GM21723 (cell line): ENCODE measurements around the gene KMT5C.
"Not testable (repeated sequence)": the region's sequence is repeated elsewhere in the genome, so short reads cannot be mapped to it uniquely, and the experiment has no call there.

ENCODE experiments used
- ATAC-seq: cut with Tn5 transposase; IDR thresholded peaks from one replicate; pipeline ENCODE4 v1.9.1; 2021; ENCODE audit warnings: mild to moderate bottlenecking, moderate library complexity; ENCODE audit not compliant: unreplicated experiment

Gene KMT5C

GRCh38 chr19:55315956-55316525, 23.6 kb upstream of the KMT5C start:
- ATAC-seq, result no peak

DNA sequence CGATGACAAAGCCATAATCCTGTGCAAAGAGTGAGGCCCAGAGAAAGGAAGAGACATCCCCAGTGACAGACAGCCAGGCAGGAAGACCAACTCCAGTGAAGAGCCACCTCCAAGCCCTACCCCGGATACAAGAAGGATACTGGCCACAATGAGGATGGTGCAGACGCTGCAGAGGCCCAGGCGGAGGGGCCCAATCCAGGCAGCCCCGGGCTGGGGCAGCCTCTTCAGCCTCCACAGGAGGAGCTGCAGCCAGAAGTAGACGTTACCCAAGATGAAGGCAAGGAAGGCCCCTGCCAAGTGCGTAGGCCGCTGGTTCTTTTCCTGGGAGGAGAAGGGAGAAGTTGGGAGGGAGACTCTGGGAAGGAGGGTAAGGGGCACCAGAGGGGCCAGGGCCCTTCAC, 23.0 kb upstream of the KMT5C start:
- ATAC-seq, result no peak

- no peak for ATAC-seq
Observed at GRCh38 chr19:55319785-55320184, 19.9 kb upstream of the KMT5C start.

DNA sequence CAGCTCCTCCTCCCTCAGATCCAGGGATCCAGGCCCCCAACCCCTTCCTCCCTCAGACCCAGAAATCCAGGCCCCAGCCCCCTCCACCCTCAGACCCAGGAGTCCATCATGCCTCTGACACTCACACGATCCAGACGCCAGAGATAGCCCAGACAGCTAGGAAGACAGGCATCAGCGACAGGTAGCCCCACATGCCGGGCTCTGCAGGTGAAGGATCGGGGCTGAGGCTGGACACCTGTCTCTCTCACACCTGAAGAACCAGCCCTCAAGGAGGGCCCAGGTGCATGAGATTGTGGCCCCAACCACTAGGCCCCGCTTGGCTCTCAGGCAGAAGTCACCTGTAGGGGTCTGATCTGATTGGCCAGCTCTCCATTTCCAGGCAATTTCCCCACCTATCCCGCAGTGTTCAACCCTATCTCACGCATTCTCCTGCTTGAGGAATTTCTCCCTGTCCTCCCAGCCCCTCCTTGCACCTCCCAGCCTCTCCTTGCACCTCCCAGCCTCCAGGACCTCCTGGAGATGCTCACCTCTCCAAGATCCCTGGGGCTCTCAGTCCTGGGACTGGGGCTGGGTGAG, 18.7 kb upstream of the KMT5C start:
- no peak for ATAC-seq

- no peak for ATAC-seq
Observed at GRCh38 chr19:55321466-55322137, 18.1 kb upstream of the KMT5C start.

GRCh38 chr19:55322204-55322885, 17.3 kb upstream of the KMT5C start:
- ATAC-seq, result no peak

DNA sequence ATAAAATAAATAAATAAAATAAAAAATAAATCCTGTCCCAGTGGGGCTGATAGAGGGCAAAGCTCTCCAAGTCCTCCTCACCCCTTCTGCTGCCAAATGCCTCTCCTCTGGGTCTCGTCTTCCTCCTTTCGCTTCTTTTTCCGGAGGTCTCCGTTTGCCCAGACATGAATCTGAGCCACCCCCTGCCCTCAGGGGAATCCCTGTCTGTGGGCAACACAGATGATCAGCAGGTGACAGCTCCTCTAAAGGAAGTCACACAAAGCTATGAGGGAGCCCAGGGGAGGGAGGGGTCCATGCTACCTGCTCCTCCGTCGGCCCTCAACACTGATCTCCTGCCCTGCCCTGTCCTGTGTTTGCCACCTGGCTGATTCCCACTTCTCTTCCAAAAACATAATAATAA, 15.0 kb upstream of the KMT5C start:
- ATAC-seq, result no peak

GRCh38 chr19:55325172-55325571, 14.5 kb upstream of the KMT5C start, which contains the start of gene TMEM150B:
TSS of gene TMEM150B (minus strand) at chr19:55325341. CDS start at chr19:55321036, 4,305 bp downstream.
- no peak for ATAC-seq

GRCh38 chr19:55328774-55329318, 10.8 kb upstream of the KMT5C start:
- ATAC-seq, result not testable (repeated sequence)

DNA sequence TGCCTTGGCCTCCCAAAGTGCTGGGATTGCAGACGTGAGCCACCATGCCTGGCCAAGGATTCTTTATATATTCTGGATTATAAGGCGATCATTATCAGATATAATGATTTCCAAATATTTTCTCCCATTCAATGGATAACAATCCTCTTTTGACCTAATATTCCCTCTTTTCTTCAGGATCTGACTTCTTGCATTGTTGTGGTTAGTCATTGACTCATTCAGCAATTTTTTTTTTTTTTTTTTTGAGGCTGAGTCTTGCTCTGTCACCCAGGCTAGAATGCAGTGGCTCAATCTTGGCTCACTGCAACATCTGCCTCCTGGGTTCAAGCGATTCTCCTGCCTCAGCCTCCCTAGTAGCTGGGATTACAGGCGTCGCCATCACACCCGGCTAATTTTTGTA, 9.9 kb upstream of the KMT5C start:
- not testable (repeated sequence) for ATAC-seq

- ATAC-seq, result no peak
Observed at GRCh38 chr19:55333870-55334269, 5.8 kb upstream of the KMT5C start.

DNA sequence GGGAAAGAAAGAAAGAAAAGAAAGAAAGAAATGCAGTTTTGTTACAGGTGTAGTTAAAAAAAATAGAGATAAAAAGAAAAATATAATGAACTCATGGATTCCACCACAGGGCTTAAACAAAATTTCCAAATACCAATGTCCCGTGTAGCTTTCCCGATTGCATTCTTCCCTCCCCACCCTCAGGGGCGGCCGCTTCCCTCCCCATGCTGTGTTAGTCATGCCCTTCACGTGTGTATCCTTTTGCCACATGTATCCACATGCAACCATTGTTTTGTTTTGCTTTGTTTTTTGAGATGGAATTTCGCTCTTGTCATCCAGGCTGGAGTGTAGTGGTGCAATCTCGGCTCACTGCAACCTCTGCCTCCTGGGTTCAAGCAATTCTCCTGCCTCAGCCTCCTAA, 3.6 kb upstream of the KMT5C start:
- no peak for ATAC-seq

DNA sequence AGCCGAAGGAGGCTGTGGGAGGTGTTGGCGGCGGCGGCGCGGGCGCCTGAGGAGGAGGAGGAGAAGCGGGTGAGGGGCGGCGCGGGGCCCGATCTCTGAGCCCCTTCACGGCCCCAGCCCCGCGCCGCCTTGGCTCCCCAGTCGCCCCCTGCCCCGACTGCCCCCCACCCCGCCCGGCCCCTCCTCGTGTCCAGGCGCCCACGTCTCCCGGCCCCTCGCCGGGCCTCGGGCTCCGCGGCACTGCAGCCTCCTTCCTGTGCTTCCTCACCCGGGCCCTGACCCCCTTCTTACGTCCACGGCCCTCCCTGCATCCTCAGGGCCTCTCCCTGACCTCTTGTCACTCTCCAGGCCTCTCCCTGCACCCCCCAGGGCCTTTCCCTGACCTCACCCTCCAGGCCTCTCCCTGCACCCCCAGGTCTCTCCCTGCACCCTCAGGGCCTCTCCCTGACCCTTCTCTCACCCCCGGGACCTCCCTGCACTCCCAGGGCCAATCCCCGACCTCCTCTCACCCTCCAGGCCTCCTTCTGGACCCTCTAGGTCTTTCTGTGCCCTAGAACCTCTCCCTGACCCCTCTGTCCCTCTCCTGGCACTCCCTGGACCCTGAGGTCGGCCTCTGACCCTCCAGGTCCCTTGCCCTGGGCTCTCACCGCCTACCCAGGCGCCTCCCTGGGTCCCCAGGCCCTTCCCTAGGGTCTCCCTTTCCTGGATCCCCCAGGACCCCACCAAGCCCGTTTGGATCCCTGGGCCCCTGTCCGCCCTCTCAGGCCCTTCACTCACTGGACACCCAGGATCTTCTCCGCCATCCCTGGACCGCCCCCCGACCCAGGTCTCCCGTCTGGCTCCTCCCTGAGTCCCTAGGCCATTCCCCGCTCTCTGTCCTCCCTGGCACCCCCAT, 460 bp downstream of the KMT5C start:
- ATAC-seq, result peak; percentile 0

GRCh38 chr19:55340784-55341147, 1.1 kb downstream of the KMT5C start:
- no peak for ATAC-seq

DNA sequence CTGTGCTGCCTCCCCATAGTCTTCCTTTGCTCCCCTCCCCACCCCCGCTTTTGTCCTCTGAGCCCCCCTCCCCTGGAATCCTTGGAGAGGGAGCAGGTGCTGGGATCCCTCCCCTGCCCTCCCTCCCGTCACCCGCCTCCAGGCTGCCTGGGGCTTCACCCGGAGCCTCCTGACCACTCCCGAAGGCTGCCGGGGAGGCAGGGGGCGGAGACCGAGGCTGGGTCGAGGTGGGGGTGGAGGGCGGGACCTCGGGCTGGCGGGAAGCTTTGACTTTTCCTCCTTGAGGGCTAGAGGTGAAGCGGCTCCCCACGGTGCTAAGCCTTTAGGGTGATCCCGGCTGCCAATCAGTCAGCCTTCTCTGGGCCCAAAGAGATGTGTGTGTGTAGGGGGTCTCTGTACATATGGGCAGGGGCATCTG, 1.5 kb downstream of the KMT5C start:
- no peak for ATAC-seq

DNA sequence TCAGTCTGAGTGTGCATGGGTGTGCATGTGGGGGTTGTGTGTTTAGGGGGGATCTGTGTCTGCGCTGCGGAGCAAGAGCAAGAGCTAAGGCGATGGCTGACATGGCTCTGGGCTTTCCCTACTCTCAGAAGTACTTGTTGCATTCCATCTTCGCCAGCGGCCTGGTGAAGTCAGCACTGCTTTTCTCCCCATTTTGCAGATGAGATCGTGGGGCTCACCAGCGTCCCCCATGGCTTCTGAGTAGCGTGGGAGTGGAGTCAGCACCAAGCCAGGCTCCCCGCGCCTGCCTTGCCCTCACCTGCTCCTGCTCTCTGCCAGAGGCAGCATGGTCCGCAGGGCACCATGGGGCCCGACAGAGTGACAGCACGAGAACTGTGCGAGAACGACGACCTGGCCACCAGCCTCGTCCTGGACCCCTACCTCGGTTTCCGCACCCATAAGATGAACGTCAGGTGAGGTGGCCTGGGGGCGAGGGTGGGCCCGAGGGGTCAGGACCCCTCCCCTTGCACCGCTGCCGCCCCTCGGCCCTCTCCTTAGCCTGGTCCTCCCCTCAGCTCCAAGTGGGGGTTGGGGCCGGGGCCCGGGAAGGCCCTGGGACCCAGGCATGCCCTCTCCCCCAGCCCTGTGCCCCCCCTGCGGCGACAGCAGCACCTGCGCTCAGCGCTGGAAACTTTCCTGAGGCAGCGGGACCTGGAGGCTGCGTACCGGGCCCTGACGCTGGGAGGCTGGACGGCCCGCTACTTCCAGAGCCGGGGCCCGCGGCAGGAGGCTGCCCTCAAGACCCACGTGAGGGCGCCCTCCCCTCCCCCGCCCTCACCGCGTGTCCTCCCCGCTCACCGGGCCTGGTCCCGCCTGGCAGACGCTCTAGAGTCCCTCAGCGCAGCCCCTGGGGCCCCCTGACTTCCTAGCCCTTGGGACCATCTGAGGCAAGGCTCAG, 2.2 kb downstream of the KMT5C start:
- ATAC-seq, result no peak

DNA sequence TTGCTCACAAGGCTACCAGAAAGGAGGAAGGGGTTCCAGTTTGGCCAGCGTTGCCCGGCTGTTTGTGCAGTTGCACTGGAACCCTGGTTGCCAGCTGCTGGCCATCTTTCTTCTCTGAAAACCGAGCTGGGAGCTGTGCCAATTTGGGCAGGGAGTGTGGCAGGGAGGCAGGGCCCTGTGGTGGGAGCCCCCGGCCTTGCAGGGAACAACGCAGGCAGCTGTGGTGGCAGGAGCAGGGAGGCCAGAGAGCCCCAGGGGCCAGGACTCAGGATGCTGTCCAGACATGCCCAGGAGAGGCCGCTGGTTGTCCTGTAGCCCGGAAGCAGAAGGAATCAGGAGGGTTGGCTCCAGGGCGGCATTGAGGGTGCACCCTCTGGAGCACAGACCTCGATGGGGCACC, 4.8 kb downstream of the KMT5C start:
- ATAC-seq, result no peak

- ATAC-seq, result no peak
Observed at GRCh38 chr19:55345101-55345817, 5.6 kb downstream of the KMT5C start.
